Progenitor cell of endocrine pancreas (in vitro differentiated cells): ENCODE data around the gene KANSL3. TPM values are rescaled to one million over a fixed set of nuclear protein-coding genes. Genes with fewer than 3 reads are reported as not detected.

ENCODE experiments used
- DNase-seq: peaks from one replicate; pipeline ENCODE4 v3.0.0; 2021; ENCODE audit warnings: low spot score; ENCODE audit not compliant: unreplicated experiment
- H3K27ac Mint-ChIP-seq: 2 replicates; pipeline ENCODE4 v1.8.0; 2021; ENCODE audit warnings: mild to moderate bottlenecking, moderate library complexity, mixed read lengths
- H3K27me3 Mint-ChIP-seq: 2 replicates; pipeline ENCODE4 v1.8.0; 2021; ENCODE audit warnings: mixed read lengths
- H3K36me3 Mint-ChIP-seq: 2 replicates; pipeline ENCODE4 v1.8.0; 2022; ENCODE audit warnings: mixed read lengths; ENCODE audit not compliant: insufficient read depth
- H3K4me1 Mint-ChIP-seq: 2 replicates; pipeline ENCODE4 v1.8.0; 2021; ENCODE audit warnings: low read depth, mixed read lengths
- H3K4me3 Mint-ChIP-seq: 2 replicates; pipeline ENCODE4 v1.8.0; 2021; ENCODE audit warnings: low read depth, mild to moderate bottlenecking, moderate library complexity, mixed read lengths
- H3K9me3 Mint-ChIP-seq: 2 replicates; pipeline ENCODE4 v1.8.0; 2021; ENCODE audit warnings: low read depth, mixed read lengths
- CTCF ChIP-seq: fragments of 200-600 bp; sonication (generic); IDR thresholded peaks from one replicate; pipeline ENCODE4 v1.5.0; 2021; ENCODE audit warnings: antibody characterized with exemption, mild to moderate bottlenecking; ENCODE audit not compliant: unreplicated experiment
- total RNA-seq: library from RNA; stranded (reverse); gene quantifications from 2 replicates; pipeline ENCODE4 v1.2.1, GENCODE V29; 2021

Gene KANSL3
- total RNA-seq, 1 donor from 2014 or later, result 57.7 TPM

- DNase-seq, result no peak
- Mint-ChIP-seq H3K27me3 (peaks cover 14% of the 10 kb centered on the region), H3K9me3 (no peaks in the 10 kb centered on the region), H3K36me3 (no peaks in the 10 kb centered on the region), H3K4me3 (no peak overlapping the region), H3K27ac (no peak overlapping the region), H3K4me1 (peaks cover 16% of the 10 kb centered on the region)
- no peak for TF ChIP-seq CTCF
Measured at GRCh38 chr2:96683972-96684820, 46.1 kb upstream of the KANSL3 start.

- TF ChIP-seq CTCF, result no peak
- Mint-ChIP-seq H3K4me3 (no peak overlapping the region), H3K27ac (no peak overlapping the region), H3K4me1 (peaks cover 16% of the 10 kb centered on the region), H3K36me3 (no peaks in the 10 kb centered on the region), H3K27me3 (peaks cover 13% of the 10 kb centered on the region), H3K9me3 (no peaks in the 10 kb centered on the region)
- no peak for DNase-seq
Measured at GRCh38 chr2:96683307-96683706, 45.2 kb upstream of the KANSL3 start.

DNA sequence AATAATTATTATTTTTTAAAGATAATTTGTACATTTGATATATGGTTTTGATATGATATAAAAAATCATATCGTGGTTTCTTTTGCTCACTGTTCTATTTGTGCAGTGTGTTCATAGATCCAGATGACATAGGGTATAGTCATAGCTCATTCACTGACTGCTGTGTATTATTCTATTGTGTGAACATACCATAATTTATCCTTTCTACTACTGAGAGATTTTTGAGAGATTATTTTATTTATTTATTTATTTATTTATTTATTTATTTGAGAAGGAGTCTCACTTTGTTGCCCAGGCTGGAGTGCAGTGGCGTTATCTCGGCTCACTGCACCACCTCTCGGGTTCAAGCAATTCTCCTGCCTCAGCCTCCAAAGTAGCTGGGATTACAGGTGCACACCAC is 43.4 kb upstream of the KANSL3 start:
- peaks cover 16% of the 10 kb centered on the region for H3K4me1 Mint-ChIP-seq
- no peaks in the 10 kb centered on the region for H3K36me3 Mint-ChIP-seq
- TF ChIP-seq CTCF, result no peak
- H3K4me3 Mint-ChIP-seq, result no peak overlapping the region
- no peaks in the 10 kb centered on the region for H3K9me3 Mint-ChIP-seq
- H3K27ac Mint-ChIP-seq, result no peak overlapping the region
- no peak for DNase-seq
- peaks cover 11% of the 10 kb centered on the region for H3K27me3 Mint-ChIP-seq

GRCh38 chr2:96680561-96681141 is 42.5 kb upstream of the KANSL3 start:
- H3K36me3 Mint-ChIP-seq, result no peaks in the 10 kb centered on the region
- H3K9me3 Mint-ChIP-seq, result no peaks in the 10 kb centered on the region
- TF ChIP-seq CTCF, result no peak
- H3K4me3 Mint-ChIP-seq, result no peak overlapping the region
- peaks cover 11% of the 10 kb centered on the region for H3K27me3 Mint-ChIP-seq
- no peak for DNase-seq
- peaks cover 16% of the 10 kb centered on the region for H3K4me1 Mint-ChIP-seq
- no peak overlapping the region for H3K27ac Mint-ChIP-seq

DNA sequence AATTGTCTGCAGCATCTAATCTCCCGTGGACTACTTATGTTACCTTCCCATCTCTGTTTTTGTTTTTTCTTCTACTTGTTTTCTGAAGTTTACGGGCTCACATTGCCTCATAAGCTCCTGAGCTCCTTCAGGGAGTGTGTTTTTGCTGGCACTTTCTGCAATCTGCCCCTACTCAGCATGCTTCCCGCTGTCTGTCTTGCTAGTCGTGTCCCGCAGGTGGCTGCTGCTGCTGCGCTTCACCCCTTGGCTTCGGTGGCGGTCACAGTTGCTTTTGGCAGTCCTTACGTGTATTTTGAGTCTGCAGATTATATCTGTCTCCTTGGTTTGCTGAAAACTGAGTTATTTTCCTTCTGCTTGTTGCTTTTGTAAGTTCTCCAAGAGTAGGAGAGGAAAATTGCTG is 41.7 kb upstream of the KANSL3 start:
- Mint-ChIP-seq H3K27ac (no peak overlapping the region), H3K4me3 (no peak overlapping the region), H3K4me1 (peaks cover 16% of the 10 kb centered on the region), H3K9me3 (no peaks in the 10 kb centered on the region), H3K36me3 (no peaks in the 10 kb centered on the region), H3K27me3 (peaks cover 11% of the 10 kb centered on the region)
- DNase-seq, result no peak
- no peak for TF ChIP-seq CTCF
